GM10847 (cell line): Measurements from ENCODE around the gene SCNN1A.

Experiments used
- POLR2A ChIP-seq: IDR thresholded peaks from 2 replicates; pipeline ENCODE4 v1.6.1; 2011; ENCODE audit not compliant: insufficient read length; ENCODE audit errors: extremely low read depth

Gene SCNN1A

GRCh38 chr12:6346942-6347341, 28.4 kb downstream of the SCNN1A start:
- TF ChIP-seq POLR2A, result no peak

GRCh38 chr12:6346235-6346832, 29.0 kb downstream of the SCNN1A start:
- TF ChIP-seq POLR2A, result no peak

DNA sequence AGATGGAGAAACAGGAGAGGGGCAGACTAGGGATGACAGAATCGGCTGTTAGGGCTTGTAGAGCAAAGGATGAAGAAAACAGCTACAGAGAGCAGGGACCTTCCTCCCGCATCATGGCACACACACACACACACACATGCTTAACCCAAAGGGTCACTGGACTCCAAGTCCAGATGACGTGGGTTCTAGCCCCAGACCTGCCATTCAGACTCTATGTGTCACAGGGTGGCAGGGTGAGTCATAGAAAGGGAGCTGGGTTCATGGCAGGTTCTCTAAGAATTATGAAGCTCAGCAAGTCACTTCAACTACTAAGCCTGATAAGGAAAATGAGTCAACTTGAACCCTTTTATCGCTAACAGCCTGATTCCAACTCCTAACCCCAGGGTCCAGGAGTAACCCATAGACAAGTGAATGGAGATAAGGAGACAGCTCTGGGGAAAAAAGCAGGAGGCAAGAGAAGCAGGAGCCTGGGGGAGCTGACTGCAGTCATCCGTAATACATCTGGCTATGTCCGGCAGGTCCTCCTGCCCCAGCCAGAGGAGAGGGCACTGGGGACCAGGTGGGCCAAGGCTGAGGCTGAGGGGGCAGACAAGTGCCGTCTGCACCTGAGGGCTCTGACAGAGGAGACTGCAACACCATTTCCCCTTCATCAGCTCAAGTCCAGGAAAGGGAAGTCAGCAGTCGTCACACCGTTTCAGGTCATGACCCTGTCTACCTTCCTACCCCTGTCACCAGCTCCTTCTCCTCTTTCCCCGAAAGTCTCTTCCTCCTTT, 29.9 kb downstream of the SCNN1A start:
- no peak for TF ChIP-seq POLR2A

GRCh38 chr12:6343518-6343917, 31.8 kb downstream of the SCNN1A start:
- no peak for TF ChIP-seq POLR2A

GRCh38 chr12:6342140-6342889, 33.0 kb downstream of the SCNN1A start:
- no peak for TF ChIP-seq POLR2A

DNA sequence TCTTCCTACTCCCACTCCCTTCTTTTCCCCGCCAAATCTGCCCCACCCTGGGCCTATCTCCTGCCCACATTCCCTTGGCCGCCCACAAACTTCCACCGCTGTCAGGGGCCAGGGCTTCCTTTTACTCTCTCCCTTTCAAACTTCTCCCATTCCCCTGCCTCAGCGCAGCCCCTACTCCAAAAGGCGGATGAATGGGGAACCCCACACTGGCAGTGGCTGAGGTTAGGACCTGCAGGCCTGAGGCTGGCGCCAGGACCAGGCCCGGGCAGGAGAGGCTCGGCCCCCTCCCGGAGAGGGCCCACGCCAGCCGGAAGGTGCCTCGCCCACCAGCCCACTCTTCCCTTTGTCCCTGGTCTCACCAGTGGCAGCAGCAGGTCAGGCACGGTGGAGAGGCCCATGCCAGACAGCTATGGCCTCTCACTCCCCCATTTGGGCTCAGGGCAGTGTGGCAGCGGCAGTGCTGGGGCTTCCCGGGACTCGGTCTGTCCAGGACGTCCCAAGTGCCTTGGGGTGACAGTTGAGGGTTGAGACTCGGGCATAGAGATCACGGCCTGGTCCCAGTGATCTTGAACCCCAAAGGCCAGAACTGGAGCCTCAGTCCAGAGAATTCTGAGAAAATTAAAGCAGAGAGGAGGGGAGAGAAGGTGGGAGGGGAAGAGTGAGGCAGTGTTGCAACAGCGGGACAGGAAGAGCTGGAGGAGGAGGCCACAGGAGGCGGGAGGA, 33.8 kb downstream of the SCNN1A start, which contains the start of gene TNFRSF1A:
TSS of gene TNFRSF1A (minus strand) at position 660 of the 723 bp plus-strand sequence. CDS start at position 398, 262 bp downstream.
- TF ChIP-seq POLR2A, result no peak

DNA sequence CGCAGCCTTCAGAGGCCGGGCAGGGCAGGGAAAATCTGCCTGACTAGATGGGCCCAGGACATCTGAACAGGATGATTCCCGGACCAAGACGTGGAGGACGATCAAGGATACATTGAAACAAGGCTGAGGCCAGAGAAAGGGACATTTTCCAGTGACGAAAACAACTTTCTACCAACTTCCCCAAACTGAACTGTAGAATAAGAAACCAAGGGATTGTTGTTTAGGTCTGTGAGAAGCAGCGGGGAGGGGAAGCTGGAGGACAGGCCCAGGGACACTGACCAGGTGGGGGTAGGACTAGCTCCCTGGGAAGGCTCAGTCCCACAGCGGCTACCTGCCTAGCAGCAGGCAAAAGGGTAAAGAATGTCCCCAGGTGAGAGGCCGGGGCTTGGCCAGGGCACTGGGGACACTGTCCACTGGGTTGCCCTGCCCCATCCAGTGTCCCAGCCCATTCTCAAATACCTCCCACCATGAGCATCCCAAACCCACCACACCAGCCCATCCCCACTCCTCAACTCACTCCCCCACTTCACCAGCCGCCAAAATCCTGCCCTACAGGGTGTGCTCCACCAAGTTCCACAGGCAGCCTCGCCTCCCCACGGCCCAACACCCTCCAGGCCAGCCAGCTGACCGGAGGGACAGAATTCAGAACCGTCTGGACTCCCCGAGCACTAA, 34.5 kb downstream of the SCNN1A start:
- no peak for TF ChIP-seq POLR2A

GRCh38 chr12:6340032-6340638, 35.2 kb downstream of the SCNN1A start:
- no peak for TF ChIP-seq POLR2A

DNA sequence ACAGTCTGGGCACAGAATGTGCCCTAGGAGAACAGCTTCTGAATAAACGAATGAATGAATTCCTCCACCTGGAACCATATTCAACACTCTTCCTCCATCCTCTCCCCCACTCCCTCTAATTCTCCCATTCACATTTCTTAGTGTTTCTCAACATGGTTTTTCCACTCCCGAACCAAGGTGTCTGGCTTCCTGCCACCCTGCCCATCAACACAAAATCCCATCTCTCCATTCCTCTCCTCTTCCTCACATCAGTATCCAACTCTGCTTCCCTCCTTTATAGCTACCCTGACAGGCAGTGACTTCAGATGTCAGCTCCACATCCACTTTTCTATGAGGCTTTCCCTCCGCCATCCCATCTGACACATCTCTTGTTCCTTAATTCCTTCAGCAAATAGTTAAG, 36.4 kb downstream of the SCNN1A start:
- TF ChIP-seq POLR2A, result no peak

- no peak for TF ChIP-seq POLR2A
Measured at GRCh38 chr12:6337958-6338433, 37.4 kb downstream of the SCNN1A start.

DNA sequence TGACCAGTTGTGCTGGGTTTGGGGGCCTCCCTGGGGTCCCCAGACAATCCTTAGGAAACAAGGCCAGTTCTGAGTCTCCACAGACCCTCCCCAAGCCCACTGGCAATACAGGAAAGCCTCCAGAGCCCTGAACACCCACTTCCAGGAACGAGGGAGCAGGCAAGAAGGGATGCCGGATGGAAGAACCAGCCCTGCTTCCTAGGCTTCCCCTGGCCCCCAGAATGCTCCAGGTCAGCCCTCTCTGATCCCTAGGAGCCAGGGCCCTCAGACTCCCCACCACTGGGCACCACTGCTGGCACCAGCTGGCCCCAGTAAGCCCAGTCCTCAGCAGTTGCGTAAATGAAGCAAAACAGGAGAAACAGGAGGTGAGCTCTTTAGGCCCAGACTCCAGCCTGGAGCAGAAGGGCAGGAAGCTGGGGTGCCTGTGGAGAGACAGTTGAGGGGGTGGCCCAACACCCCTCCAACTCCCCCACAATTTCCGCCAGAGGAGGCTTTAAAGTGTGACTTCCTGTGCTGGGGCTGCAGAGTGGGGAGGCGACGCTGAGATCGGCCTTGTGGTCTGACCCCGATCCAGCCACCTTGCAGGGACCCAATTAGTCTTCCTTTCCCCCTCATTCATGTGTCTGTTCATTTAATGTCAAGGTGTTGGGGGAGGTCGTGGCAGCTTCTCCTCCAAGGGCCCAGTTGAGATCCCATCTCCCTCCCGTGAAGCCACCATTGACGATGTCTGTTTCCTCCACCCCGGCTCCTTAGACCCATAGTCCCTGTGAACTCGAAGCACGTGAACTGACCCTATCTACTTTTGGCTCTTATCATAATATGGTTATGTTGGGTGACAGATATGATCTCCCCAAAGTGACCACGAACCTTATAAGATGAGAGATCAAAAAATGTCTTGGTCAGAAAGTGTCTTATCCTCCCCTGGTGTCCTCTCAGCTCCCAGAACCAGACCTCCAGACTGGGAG, 38.2 kb downstream of the SCNN1A start:
- TF ChIP-seq POLR2A, result no peak

- TF ChIP-seq POLR2A, result no peak
Measured at GRCh38 chr12:6336079-6336888, 39.1 kb downstream of the SCNN1A start.
